ENCODE data around the gene TSEN2.

- TF ChIP-seq EGR1 (IDR thresholded peaks at IDR 0.05) (no peak), CREB1 (IDR thresholded peaks at IDR 0.05; ENCODE audit: low read depth) (no peak), CEBPB (IDR thresholded peaks at IDR 0.05) (no peak), RAD21 (IDR thresholded peaks at IDR 0.05; ENCODE audit: low read depth) (no peak), TCF12 (IDR thresholded peaks at IDR 0.05; ENCODE audit: low read depth) (no peak), TAF1 (IDR thresholded peaks at IDR 0.05; ENCODE audit: low read depth) (no peak), USF1 (IDR thresholded peaks at IDR 0.05) (no peak)
- TF ChIP-seq, protein P1, sequence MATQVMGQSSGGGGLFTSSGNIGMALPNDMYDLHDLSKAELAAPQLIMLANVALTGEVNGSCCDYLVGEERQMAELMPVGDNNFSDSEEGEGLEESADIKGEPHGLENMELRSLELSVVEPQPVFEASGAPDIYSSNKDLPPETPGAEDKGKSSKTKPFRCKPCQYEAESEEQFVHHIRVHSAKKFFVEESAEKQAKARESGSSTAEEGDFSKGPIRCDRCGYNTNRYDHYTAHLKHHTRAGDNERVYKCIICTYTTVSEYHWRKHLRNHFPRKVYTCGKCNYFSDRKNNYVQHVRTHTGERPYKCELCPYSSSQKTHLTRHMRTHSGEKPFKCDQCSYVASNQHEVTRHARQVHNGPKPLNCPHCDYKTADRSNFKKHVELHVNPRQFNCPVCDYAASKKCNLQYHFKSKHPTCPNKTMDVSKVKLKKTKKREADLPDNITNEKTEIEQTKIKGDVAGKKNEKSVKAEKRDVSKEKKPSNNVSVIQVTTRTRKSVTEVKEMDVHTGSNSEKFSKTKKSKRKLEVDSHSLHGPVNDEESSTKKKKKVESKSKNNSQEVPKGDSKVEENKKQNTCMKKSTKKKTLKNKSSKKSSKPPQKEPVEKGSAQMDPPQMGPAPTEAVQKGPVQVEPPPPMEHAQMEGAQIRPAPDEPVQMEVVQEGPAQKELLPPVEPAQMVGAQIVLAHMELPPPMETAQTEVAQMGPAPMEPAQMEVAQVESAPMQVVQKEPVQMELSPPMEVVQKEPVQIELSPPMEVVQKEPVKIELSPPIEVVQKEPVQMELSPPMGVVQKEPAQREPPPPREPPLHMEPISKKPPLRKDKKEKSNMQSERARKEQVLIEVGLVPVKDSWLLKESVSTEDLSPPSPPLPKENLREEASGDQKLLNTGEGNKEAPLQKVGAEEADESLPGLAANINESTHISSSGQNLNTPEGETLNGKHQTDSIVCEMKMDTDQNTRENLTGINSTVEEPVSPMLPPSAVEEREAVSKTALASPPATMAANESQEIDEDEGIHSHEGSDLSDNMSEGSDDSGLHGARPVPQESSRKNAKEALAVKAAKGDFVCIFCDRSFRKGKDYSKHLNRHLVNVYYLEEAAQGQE (IDR thresholded peaks at IDR 0.05; ENCODE audit: low read depth), result no peak
Observed at GRCh38 chr3:12561397-12561796, 77.1 kb downstream of the TSEN2 start.

Measured in Ishikawa (cell line).